Superior temporal gyrus (tissue), 1 donor: ENCODE results near the gene IGF2BP3.
"Not testable (repeated sequence)": the region's sequence is repeated elsewhere in the genome, so short reads cannot be mapped to it uniquely, and the experiment has no call there.

Experiments
- DNase-seq: peaks from one replicate; pipeline ENCODE4 v3.0.0-alpha.2; 2016; ENCODE audit errors: extremely low spot score

IGF2BP3 gene

DNA sequence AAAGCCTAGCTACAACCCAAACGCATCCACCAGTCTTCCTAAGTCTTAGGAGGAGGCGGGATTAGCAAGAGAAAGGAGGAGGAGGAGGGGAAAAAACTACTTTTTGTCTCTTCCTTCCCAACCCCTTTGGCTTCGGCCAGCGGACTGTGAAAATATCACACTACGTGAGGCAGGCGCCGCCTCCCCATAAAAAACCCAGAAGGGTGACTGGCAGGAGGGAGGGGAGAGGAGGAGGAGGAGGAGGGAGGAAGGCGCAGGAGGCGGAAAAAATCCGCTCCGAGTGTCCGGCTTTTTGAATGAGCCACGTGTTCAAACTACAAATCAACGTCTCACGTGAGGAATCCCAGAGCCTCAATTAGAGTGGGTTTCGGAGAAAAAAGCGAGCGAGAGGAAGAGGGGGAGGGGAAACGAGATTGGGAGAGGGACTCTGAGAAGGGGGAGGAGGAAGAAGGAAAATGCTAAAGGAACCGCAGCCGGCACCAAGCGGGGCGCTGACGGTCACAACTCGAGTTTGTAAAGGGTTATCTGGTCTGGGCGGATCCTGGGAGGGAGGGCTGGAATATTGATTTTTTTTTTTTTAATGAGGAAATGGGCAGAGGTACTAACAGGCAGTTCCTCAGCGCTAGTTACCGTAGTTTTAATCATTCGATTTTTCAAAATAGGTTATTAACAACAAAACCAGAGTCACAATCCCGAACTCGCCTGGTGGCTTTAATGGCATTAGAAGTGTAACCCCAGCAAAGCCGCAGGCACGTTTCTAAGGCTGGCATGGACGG, at the start of gene IGF2BP3:
TSS of gene IGF2BP3 (minus strand) at position 162 of the 776 bp plus-strand sequence. CDS start 381 bp downstream, outside the sequence.
- DNase-seq: peak; percentile 5

- no peak for DNase-seq
Measured at GRCh38 chr7:23514755-23515154, 44.5 kb upstream of the IGF2BP3 start.

- not testable (repeated sequence) for DNase-seq
Measured at GRCh38 chr7:23513746-23514145, 43.5 kb upstream of the IGF2BP3 start.

DNA sequence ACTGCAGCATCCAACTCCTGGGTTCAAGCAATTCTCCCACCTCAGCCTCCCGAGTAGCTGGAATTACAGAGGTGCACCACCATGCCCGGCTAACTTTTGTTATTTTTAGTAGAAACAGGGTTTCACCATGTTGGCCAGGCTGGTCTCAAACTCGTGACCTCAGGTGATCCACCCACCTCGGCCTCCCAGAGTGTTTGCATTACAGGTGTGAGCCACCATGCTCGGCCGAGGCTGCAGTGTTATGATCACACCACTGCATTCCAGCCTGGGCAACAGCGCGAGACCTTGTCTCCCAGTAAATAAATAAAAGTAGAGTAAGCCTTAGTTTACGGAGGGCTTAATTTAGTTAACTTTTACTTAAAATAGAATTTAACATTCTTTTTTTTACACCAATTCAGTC, 23.7 kb upstream of the IGF2BP3 start:
- DNase-seq: no peak

DNA sequence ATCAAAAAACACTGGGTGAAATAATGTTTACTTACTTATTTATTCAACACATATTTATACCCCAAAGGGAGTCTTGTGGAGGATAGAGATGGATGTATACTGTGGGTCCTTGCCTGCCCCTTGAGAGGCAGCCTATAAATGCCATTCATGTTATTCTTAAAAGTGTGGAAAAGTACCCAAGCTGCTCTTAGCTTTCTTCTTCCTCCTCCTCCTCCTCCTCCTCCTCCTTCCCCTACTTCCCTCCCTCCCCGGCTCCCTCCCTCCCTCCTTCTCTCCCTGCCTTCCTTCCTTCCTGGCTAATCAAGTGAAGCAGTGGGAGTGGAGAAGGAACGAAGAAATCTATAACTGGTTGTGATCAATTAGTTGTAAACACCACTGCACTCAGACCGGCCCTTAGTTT, 21.2 kb upstream of the IGF2BP3 start:
- no peak for DNase-seq

GRCh38 chr7:23490357-23491135, 20.3 kb upstream of the IGF2BP3 start:
- no peak for DNase-seq

DNA sequence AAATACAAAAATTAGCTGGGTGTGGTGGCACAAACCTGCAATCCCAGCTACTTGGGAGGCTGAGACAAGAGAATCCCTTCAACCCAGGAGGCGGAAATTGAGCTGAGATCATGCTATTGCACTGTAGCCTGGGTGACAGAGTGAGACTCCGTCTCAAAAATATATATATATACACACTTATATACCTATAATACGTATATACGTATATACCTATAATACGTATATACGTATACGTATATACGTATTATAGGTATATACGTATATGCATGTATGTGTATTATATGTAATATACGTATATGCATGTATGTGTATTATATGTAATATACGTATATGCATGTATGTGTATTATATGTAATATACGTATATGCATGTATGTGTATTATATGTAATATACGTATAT, 18.4 kb upstream of the IGF2BP3 start:
- DNase-seq: not testable (repeated sequence)

DNA sequence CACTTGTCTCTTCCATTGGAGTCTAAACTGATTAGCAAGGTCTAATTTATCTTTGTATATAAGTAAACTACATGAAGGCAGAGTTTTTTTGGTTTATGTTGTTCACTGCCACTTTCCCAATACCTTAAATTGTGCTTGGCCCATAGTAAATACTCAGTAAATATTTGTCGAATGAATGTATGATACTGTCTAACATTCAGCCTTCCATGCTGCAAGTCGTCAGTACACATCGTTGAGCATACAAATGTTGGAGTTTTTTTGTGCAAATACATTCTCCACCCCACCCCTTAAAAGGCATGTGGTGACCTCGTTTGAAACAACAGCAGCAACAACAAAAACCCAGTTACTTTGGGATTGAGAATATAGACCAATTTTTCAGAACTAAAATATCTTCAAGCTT, 17.4 kb upstream of the IGF2BP3 start:
- no peak for DNase-seq

- DNase-seq: no peak
Measured at GRCh38 chr7:23486002-23486773, 15.9 kb upstream of the IGF2BP3 start.

DNA sequence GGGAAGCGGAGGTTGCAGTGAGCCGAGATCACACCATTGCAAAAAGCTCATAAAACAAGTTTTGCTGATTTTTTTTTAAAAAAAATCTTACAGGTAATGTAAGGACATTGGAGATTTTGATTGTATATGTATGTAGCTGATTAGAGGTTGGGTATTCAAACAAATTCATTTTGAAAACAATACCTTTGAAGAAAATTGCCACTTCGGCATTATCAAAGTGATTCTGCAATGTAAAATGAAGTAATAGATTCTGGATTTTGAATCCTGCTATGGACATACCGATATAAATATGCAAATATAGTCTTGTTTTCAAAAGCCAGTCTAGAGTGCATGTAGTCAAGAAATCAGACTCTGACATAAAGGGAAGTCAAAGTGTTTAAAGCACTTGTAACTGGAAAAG, 12.4 kb upstream of the IGF2BP3 start:
- no peak for DNase-seq

DNA sequence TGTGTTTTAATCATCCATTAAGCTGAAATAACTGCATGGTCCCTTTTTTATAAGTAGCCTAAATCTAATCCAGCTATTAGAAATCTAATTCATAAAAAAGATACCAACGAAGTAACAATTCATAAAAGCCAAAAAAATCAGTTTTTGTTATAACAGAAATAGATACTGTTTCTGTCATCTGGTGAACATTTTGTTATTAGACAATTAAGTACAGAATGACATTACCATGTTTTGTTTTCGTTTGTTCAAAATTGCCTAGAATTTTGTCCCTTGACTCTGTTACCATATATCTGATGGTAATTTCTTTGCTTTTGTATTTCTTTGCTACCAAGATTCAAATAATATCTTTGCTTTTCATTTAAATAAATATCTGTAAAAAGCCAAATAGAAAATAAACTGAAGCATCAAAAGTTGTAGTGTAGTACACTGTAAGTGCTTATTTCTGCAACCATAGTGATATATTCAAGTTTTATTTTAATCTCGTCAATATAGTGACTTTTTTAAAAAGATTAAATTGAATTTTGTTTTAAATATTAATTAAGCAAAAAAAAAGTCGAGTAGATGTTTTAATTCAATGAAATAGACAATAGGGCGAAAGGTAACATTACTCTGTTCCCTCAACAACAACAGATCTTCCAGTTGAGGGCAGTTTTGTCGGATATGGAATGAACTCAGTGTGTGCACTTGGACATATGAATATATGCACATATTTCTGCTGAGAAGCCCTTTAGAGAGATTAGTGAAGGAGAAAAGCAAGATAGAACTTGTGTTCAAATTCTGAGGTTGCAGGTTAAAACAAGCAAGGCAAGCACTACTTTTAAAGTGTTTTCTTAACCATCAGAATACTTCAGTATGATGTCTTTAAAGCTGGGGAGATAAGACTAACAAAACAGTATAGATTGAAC, 7.9 kb upstream of the IGF2BP3 start:
- DNase-seq: no peak

DNA sequence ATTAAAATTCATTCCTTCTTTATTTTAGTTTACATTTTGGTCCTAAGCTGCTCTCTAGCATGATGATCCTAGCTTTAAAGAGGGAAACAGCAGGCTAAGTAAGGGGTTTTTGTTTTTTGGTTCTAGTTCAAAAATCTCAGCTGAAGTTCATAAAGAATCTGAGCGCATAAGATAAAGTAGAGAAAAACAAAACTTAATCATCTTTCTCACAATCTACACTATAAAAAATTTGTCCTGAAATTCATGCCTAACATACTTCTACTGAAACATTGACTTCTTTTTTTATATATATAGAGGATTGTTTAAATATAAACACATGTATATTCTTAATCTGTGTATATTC, 6.8 kb upstream of the IGF2BP3 start:
- no peak for DNase-seq

- DNase-seq: no peak
Measured at GRCh38 chr7:23476286-23477156, 6.2 kb upstream of the IGF2BP3 start.

GRCh38 chr7:23475576-23475839, 5.2 kb upstream of the IGF2BP3 start:
- no peak for DNase-seq

DNA sequence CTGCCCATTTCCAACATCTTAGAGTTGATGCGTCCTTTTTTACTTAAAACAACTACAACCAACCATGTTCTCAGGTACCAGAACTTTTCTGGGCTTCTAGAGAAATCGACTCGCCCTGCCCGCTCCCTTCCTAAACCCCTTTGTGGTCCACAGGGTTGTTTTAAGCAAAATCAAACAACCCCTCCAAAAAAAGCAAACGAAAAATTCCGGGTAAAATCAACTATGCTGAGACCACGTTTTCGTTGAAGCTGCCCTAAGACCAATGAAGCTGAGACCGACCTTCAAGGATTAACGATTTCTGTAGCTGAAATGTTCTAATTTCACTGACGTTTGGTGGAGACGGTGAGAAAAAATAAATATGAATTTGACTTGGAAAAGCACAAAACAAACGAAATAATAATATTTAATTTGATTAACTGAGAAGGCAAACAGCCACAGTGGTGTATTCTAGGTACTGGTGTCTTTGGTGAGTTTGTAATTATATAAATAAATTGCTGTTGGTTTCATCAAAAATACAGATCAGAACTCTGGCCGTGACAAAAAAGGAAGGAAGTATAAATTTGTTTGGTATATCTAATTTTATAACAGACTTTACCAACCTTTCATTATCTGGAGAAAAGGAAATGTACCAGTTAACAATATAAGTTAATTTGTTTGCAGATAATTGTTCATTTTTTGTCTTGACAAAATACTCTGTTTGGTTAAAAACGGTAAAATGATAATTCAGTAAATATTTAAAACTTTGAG, 4.7 kb upstream of the IGF2BP3 start:
- DNase-seq: no peak

DNA sequence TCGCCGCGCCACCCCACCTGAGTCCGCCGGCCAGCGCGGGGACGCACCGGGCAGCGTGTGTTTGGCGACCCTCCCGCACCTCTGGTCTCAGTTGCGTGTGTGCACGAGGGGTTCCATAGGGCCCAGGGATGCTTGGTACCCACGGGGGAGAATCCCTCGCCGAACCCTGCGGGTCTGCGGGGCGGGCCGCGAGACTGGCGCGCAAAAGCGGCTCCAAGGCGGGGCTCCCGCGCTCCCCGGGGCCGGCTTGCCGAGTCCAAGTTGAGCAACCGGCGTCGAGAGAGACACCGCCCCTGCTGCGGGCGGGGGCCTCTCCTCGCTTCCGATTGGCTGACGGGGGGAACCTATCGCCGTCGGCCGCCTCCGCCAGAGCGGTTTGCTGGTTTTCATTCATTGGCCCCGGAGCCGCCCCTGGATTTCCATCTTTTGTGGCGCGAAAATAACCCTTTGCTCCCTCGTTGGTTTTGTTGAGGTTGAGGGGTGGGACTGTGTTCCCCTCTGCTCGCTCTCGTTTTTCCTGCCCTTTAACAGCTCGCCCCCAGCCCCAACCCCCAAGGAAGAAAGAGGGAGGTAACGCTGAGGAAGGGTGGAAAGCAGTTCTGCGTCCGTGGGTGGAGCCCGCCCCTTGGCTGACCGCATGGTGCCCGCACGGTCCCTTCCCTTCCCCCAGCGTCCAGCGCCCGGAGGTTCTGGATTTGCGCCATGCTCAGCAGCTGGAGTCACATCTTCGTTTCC, 4.0 kb upstream of the IGF2BP3 start:
- no peak for DNase-seq

GRCh38 chr7:23473844-23474093, 3.5 kb upstream of the IGF2BP3 start:
- DNase-seq: no peak

DNA sequence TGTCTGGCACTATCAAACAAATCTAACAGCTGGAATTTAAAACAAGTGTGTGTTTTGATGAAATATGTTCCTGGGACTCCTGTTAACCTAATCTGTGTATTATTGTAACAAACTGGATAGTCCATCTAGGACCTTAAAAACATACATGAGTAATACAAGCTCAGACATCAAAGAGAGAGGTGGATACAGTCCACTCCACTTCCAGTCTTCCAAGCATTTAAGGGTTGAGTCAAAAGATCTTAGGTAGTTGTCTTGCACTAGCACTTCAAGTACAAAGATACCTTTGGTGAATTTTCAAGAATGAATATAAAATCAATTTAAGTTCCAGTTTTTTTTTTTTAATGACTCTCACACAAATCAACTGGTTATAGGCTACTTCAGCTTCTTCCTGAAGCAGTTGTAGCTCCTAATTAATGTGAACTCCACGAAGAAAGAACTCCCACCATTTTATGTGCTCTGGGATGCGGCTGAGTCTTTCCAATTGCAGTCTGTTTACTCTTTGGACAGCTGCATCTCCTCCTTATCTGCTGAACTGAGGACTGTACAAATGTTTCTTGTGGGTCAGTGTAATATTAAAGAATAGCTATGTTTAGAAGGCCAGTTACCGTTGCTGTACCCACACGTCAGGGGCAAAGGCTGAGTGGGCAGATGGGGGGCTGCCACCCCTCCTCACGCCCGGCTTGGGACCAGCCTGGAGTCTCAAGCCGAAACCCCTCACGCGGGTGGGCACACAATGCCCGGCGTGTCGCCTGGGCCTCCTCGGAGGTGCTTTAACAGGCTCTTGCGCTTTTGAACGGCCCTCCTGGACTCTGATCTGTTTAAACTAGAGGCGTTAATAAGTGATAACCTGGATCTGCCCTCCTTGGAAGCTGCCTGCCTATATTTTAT, 2.9 kb upstream of the IGF2BP3 start:
- DNase-seq: no peak

DNA sequence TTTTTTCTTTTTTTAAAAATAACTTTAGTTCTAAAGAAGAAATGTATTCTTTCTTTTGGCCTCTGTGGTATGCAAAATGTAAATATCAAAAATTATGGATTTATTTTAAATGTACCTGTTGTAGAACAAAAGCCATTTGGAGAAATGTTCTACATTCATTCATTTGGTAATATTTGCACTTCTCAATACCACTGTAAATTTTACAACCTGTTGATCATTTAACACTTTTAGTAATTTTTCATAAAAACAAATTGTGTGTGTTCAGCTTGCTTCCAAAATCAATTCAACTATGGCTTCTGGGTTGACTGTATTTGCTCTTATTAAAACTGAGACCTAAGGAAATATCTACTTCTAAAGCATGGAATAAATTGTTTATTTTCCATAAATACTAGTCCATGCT, 2.3 kb upstream of the IGF2BP3 start:
- no peak for DNase-seq
